Stromal cell of bone marrow (primary cell): ENCODE results near the gene DBN1.
"Not testable (repeated sequence)": the region's sequence is repeated elsewhere in the genome, so short reads cannot be mapped to it uniquely, and the experiment has no call there.

ENCODE experiments used
- DNase-seq: peaks from one replicate; pipeline ENCODE4 v3.0.0-alpha.2; 2012; ENCODE audit warnings: low read depth

Gene DBN1

GRCh38 chr5:177490992-177491391, 17.6 kb upstream of the DBN1 start:
- no peak for DNase-seq

DNA sequence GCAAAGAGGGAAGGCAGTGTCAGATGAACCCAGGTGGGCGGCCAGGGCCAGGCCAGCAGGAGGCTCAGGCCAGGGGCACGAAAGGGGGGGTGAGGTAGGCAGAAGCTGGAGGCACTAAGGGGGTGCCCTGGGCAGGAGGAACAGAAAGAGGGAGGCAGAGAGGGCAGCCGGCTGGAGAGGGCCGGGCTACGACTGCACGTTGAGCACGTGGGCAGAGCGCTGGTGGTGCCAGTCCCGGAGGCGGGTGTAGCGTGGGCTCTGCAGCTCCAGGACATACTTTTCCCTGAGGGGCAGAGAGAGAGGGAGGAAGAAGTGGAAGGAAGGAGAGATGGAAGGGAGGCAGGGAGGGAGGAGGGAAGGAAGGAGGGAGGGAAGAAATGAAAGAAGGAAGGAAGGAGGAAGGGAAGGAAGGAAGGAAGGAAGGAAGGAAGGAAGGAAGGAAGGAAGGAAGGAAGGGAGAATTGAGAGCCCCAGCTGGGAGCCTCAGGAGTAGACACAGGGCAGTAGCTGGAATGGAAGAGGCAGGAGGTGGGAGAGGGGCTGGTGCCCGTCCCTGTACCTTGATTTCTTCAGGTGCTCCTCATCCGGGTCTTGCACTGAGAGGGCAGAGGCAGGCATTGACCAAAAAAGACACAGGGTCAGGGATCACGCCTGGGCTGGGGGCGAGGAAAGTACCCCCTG, 17.0 kb upstream of the DBN1 start:
- no peak for DNase-seq

GRCh38 chr5:177489119-177489716, 15.8 kb upstream of the DBN1 start:
- no peak for DNase-seq

GRCh38 chr5:177487975-177488374, 14.5 kb upstream of the DBN1 start:
- no peak for DNase-seq

DNA sequence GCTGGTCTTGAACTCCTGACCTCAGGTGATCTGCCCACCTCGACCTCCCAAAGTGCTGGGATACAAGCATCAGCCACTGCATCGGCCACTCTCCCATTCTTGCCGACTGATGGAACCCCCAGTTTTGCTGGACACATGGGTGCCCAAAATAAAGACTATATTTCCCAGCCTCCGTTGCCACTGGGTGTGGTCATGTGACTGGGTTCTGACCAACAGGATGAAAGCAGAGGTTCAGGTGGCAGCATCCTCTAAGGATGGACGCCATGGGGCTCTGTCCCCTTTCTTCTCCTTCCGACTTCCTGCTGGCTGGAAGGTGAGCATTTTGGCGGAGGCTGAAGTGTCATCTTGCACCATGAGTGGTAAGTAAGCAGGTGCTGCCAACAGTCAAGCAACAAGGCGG, 13.7 kb upstream of the DBN1 start:
- DNase-seq = no peak

DNA sequence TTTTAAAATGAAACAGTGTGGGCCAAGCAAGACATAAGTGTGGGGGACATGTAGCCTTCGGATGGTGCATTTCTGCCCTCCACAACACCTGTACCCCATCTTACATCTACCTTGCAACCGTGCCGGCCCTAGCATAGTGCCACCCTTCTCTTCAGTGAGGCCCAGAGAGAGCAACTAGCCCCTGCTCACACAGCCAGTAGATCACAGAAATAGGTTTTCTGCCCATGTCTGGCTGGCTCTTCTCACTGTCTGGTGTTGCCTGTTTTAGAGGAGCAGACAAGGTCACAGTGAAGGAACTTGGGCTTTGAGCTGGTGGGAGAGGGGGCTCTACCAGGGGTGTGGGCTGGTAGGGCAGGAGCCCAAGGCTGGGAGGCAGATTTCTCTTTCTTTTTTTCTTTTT, 12.8 kb upstream of the DBN1 start:
- no peak for DNase-seq

DNA sequence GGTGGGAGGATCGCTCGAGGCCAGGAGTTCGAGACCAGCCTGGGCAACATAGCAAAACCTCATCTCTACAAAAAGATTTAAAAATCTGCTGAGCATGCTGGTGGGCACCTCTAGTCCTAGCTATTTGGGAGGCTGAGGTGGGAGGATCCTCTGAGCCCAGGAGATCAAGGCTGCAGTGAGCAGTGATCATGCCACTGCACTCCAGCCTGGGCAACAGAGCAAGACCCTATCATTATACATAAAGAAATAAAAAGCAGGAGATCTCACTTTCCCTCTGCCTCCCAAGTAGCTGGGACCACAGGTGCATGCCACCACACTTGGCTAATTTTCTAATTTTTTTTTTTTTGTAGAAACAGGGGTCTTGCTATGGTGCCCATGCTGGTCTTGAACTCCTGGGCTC, 12.3 kb upstream of the DBN1 start:
- not testable (repeated sequence) for DNase-seq

DNA sequence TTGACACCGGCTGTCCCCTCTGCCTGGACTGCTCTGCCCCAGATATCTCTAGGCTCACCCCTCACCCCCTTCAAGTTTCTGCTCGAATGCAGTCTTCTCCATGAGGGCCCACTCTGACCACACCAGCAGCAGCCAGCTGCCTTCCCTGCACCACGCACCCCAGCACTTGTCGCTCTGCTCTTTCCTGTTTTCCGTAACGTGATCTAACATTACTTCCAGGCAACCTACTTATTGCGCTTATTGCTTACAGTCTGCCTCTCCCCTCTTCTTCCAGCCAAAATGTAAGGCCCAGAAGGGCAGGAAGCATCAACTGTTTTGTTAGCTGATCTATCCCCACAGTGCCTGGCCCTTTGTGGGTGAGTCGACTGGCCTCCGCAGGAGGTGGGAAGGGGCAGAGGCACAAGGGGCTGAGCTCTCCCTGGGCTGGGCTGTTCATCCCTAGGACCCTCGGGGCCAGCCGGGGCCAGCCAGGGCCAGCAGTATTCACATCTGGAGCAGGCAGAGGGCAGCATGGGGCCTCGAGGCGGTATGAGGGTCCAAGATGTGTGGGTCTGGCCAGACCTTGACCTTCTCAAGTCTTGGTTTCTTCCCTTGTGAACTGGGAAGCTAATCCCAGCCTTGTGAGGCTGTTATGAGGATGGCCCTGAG, 11.6 kb upstream of the DBN1 start:
- no peak for DNase-seq

DNA sequence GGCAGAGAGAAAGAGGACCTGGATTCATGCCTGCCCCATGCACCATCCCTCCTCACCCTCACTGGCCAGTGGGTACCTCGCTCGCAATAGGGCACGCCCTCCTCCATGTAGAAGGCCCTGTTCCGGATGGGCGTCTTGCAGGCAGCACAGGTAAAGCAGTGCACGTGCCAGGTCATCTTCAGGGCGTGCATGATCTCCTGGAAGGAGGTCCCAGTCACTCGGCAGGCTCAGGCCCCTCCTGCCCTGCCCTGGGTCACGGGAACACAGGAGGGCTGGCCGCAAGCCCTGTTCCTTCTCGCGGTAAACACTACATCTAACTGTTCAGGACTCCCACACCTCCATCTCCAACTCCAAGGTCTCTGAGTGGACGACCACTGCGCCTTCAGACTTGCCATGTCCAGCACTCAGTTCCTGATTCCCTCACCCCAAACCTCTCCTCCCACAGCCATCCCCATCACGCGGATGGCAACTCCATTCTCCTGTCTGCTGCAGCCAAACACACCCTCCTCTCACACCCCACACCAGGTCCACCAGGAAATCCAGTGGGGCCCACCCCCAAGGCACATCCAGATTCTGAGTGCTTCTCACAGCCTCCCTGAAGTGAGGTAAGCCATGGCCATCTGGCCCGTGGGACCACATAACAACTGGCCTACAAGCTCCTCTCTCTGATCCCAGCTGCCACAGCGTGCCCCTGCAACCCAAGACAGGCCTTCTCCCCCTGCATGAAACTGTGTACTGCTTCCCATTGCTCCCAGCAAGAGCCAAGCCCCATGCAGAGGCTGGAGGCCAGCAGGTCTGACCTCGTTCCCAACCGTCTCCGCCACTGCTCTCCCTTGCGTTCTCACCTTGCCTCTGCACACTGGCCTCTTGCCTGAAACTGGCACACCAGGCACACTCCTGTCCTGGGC, 10.8 kb upstream of the DBN1 start:
- no peak for DNase-seq

DNA sequence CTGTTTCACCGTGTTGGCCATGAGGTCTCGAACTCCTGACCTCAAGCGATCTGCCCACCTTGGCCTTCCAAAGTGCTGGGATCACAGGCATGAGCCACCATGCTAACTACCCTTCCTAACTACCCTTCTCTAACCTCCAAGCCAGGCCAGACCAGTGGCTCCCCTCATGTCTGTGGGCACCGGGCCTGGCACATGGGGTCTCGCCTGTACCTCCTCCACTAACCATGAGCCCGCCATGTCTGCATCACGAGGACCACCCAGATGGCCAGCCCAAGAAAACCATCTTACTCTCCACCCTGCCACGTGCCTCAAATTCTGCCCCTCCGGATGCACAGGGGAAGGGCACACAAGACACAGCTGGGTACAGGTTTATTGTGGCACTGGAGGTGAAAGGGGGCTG, 9.6 kb upstream of the DBN1 start:
- DNase-seq = no peak

GRCh38 chr5:177482359-177482795, 8.9 kb upstream of the DBN1 start:
- DNase-seq = no peak

DNA sequence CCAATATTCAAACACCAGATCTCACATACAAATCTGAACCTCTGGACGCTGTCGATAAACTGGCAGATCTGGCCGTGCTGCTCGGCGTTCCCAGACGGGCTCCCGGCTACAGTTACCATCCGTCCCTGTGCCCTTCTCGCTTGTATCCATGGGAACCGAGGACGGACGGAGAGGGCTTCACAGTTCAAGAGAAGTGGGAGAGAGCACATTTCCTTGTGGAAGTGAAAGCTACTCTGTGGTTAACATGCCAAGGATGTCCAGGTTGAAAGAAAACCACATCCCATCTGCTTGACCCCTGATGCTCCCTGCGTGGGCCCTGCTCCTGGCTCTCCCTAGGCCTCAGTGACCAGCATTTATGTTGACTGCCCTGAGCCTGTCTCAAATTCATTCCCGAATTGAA, 6.3 kb upstream of the DBN1 start:
- DNase-seq = no peak

DNA sequence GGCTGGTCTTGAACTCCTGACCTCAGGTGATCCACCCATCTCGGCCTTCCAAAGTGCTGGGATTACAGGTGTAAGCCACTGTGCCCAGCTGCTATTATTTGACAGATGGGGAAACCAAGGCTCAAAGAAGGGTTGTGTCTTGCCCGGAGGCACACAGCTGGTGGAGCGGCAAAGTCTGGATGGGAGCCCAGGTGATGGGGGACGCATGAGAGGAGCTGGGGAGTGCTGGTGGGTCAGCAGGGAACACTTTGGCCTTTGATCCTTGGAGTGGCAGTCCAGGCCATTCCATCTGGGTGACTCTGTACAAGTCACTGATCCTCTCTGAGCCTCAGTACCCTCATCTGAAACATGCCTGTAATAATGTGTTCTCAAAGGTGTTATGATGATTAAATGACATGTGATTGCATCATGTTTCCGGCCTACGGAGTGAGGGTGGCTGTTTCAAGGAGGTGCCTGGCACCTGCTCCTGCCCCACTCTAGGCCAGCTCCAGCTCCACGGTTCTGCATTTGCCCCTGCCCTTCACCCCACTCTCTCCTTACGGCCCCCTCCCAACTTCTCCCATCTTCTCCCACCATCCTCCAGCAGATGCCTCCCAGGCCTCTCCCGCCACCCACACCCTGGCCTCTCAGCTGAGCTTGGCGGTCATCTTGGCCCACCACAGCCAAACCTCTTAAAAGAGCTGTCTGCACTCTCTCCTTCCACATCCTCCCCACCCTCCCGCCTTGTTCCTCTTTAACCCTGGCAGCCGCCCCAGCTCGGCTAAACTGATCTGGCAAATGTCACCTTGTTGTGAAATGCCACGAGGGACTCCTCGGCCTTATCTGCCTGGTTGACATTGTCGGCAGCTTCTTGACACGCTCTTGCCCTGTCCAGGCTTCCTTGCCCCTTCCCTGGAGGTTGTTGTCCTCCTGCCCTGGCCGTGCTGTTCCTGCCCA, 5.5 kb upstream of the DBN1 start:
- no peak for DNase-seq

- no peak for DNase-seq
Measured at GRCh38 chr5:177477701-177478477, 4.5 kb upstream of the DBN1 start.

- DNase-seq = no peak
Measured at GRCh38 chr5:177476531-177477233, 3.2 kb upstream of the DBN1 start.

GRCh38 chr5:177475563-177476427, 2.4 kb upstream of the DBN1 start:
- DNase-seq = no peak

DNA sequence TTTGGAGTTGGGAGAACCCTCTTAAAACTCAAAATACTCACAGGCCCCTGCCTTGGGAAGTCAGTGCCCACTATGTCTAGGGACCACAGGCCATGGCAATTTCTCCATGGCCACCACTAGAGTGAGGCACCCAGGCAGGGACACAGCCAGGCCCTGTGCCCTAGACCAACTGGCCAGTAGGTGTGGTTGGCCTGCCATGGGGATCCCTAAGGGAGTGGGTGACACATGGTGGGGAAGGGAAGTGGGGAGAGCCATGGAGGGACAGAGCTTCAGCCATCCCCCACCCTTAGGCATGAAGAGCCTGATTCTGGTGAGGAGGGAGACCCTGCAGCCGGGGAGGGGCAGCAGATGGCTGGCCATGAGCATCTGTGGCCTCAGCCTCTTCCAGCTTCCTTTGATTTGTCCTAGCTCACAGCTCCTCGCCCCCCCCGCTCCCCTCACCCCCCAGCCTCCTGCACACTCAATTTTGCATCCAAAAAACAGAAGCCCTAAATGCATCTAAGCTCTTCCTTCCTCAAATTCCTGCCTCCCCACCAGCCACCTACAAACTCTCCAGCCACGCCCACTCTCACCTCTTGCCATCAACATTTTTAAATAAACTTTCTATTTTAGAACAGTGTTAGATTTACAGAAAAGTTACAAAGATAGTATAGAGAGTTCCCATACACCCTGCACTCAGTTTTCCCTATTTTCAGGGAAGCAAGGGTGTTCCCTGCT, 1.6 kb upstream of the DBN1 start:
- no peak for DNase-seq

DNA sequence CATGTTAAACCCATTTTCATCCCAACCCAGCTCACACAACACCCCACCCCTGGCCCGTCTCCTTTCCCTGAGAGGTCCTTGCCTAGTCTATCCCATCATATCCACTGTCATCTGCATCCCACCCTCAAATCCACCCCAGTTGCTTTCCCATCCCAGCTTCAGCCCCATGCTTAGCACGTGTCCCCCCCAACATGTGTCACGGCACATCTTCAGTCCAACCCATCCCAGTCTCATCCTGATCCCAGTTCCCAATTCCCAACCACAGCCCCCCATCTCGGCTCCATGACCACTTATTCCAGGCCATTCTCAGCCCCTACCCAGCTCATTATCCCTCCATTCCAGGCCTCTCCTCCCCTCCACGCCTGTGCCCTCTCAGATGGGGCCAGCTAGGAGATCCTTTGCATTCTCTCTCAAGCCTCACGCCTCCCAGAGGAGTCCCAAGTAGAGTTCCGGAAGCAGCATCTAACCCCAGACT, 605 bp upstream of the DBN1 start:
- no peak for DNase-seq
